Lung (tissue), 12 donors: ENCODE results near the gene PITHD1. TPM values are rescaled to one million over a fixed set of nuclear protein-coding genes. Genes with fewer than 3 reads are reported as not detected.
A peak's percentile ranks its signal among the peaks of the same experiment; 100 is the strongest.
"Not testable (repeated sequence)": the region's sequence is repeated elsewhere in the genome, so short reads cannot be mapped to it uniquely, and the experiment has no call there.

Source experiments
- ATAC-seq: fragments of 200-7000 bp; cut with Tn5 transposase; one replicate; pipeline ENCODE4 v1.9.1; 2020; ENCODE audit warnings: moderate number of reproducible peaks; ENCODE audit not compliant: insufficient read depth, low FRiP score
- DNase-seq, 3 donors: peaks; one replicate each; pipeline ENCODE4 v3.0.0-alpha.2; 2013 to 2017
- H3K27ac ChIP-seq, 2 donors: one replicate each; pipeline ENCODE4 v1.5.1; 2013; ENCODE audit warnings: mild to moderate bottlenecking in 2 of 2, moderate library complexity in 2 of 2, control low read depth in 1 of 2, inconsistent platforms in 1 of 2, low read depth in 1 of 2, low read length in 1 of 2
- H3K27me3 ChIP-seq, 3 donors: one replicate each; pipeline ENCODE4 v1.5.1; 2013; ENCODE audit warnings: low read length in 2 of 3; ENCODE audit not compliant: control insufficient read depth in 3 of 3, insufficient read depth in 3 of 3
- H3K36me3 ChIP-seq, 4 donors: one replicate each; pipeline ENCODE4 v1.5.1; 2013; ENCODE audit warnings: low read length in 4 of 4, mild to moderate bottlenecking in 1 of 4, moderate library complexity in 1 of 4; ENCODE audit not compliant: control insufficient read depth in 4 of 4, insufficient read depth in 4 of 4
- H3K4me1 ChIP-seq, 5 donors: one replicate each; pipeline ENCODE4 v1.5.1; 2013; ENCODE audit warnings: low read length in 5 of 5, mild to moderate bottlenecking in 2 of 5, moderate library complexity in 1 of 5; ENCODE audit not compliant: control insufficient read depth in 5 of 5, insufficient read depth in 5 of 5
- H3K4me3 ChIP-seq: one replicate; pipeline ENCODE4 v1.5.1; 2013; ENCODE audit warnings: mild to moderate bottlenecking, control low read depth, moderate library complexity
- H3K9ac ChIP-seq, 2 donors: one replicate each; pipeline ENCODE4 v1.5.1; 2013; ENCODE audit warnings: low read length in 2 of 2, control low read depth in 1 of 2; ENCODE audit not compliant: insufficient read depth in 1 of 2
- H3K9me3 ChIP-seq, 4 donors: one replicate each; pipeline ENCODE4 v1.5.1; 2013; ENCODE audit warnings: low read length in 3 of 4, mild to moderate bottlenecking in 1 of 4, moderate library complexity in 1 of 4; ENCODE audit not compliant: control insufficient read depth in 4 of 4, insufficient read depth in 3 of 4
- WGBS, 2 donors: extraction: QIAGEN DNeasy Blood & Tissue Kit; methylation state at CpG; one replicate each; pipeline ENCODE4 v1.1.7; 2013; 5-methylcytosine and 5-hydroxymethylcytosine counted together
- polyA plus RNA-seq, 2 donors: library from polyadenylated mRNA; stranded (reverse); fragments of 200-250 nt; gene quantifications; one replicate each; pipeline ENCODE4 v1.2.1, GENCODE V29; 2013
- total RNA-seq, 2 donors: library from RNA; depleted of rRNA in 1 of 2; stranded (reverse); fragments of >200 nt in 1 of 2; gene quantifications; one replicate each; pipeline ENCODE4 v1.2.1, GENCODE V29; 2014 to 2021
- TF ChIP-seq, protein P1 (sequence below): IDR thresholded peaks from 2 replicates; pipeline ENCODE4 v1.5.1; 2012; ENCODE audit warnings: mild to moderate bottlenecking; ENCODE audit errors: control extremely low read depth, extremely low read depth
- donor health status: control.
- donor health status: control.
- donor health status: Bipolar disorder and iron deficiency.
- donor health status: healthy.
- donor health status: DM: yes; HTN: yes; CAD: no.

PITHD1 gene
- total and polyA plus RNA-seq, 4 donors = 39.2 to 55.7 (median 47.4) TPM

- TF ChIP-seq, protein P1, sequence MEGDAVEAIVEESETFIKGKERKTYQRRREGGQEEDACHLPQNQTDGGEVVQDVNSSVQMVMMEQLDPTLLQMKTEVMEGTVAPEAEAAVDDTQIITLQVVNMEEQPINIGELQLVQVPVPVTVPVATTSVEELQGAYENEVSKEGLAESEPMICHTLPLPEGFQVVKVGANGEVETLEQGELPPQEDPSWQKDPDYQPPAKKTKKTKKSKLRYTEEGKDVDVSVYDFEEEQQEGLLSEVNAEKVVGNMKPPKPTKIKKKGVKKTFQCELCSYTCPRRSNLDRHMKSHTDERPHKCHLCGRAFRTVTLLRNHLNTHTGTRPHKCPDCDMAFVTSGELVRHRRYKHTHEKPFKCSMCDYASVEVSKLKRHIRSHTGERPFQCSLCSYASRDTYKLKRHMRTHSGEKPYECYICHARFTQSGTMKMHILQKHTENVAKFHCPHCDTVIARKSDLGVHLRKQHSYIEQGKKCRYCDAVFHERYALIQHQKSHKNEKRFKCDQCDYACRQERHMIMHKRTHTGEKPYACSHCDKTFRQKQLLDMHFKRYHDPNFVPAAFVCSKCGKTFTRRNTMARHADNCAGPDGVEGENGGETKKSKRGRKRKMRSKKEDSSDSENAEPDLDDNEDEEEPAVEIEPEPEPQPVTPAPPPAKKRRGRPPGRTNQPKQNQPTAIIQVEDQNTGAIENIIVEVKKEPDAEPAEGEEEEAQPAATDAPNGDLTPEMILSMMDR = no peak
- DNase-seq (peak; percentile 96 to 98 (median 97)), ATAC-seq (peak; percentile 90)
- 1% methylated on average over 68 to 82 of the region's 82 CpGs for WGBS, 2 donors
- Histone ChIP-seq H3K27me3 (no peaks in the 10 kb centered on the region), H3K27ac (peak within 1 kb of the TSS; percentile 89 to 97), H3K9me3 (no peaks in the 10 kb centered on the region), H3K4me1 (peaks cover 0 to 27% (median 13%) of the 10 kb centered on the region in 5 donors), H3K4me3 (peak within 1 kb of the TSS; percentile 82), H3K36me3 (peaks cover 0 to 24% (median 3%) of the 10 kb centered on the region in 4 donors), H3K9ac (peak within 1 kb of the TSS; percentile 55 to 62)
These were observed 22.5 kb downstream of the PITHD1 start, which contains the start of gene GALE for GRCh38 chr1:23800400-23801337. Gene GALE (minus strand): TSS chr1:23800754. CDS start chr1:23799007, 1,747 bp downstream.

GRCh38 chr1:23801338-23801748 lies 23.1 kb downstream of the PITHD1 start:
- peak overlapping the region; percentile 49 to 62 for H3K9ac ChIP-seq
- H3K9me3 ChIP-seq = no peaks in the 10 kb centered on the region
- ATAC-seq = no peak
- TF ChIP-seq, protein P1 = no peak
- peaks cover 0 to 22% (median 13%) of the 10 kb centered on the region in 5 donors for H3K4me1 ChIP-seq
- peak overlapping the region; percentile 58 for H3K4me3 ChIP-seq
- 29% methylated on average over 19 of the region's 19 CpGs for WGBS, 2 donors
- H3K27ac ChIP-seq = peak overlapping the region; percentile 89 to 92
- H3K36me3 ChIP-seq = peaks cover 0 to 20% (median 3%) of the 10 kb centered on the region in 4 donors
- no peaks in the 10 kb centered on the region for H3K27me3 ChIP-seq
- no peak for DNase-seq

GRCh38 chr1:23801876-23802275 lies 23.7 kb downstream of the PITHD1 start:
- H3K9me3 ChIP-seq = no peaks in the 10 kb centered on the region
- no peaks in the 10 kb centered on the region for H3K27me3 ChIP-seq
- H3K36me3 ChIP-seq = peaks cover 2 to 18% (median 4%) of the 10 kb centered on the region in 4 donors
- no peak overlapping the region for H3K4me3 ChIP-seq
- 67 to 77% methylated on average over 10 of the region's 10 CpGs for WGBS, 2 donors
- peaks cover 0 to 22% (median 13%) of the 10 kb centered on the region in 5 donors for H3K4me1 ChIP-seq
- H3K27ac ChIP-seq = peak overlapping the region in 1 of 2 donors; percentile 0
- DNase-seq = no peak
- TF ChIP-seq, protein P1 = no peak
- ATAC-seq = no peak
- no peak overlapping the region for H3K9ac ChIP-seq

GRCh38 chr1:23802809-23803342 lies 24.7 kb downstream of the PITHD1 start:
- peaks cover 0 to 22% (median 13%) of the 10 kb centered on the region in 5 donors for H3K4me1 ChIP-seq
- not testable (repeated sequence) for ATAC-seq, H3K9me3 ChIP-seq, H3K4me3 ChIP-seq, H3K27ac ChIP-seq, DNase-seq, H3K27me3 ChIP-seq, H3K9ac ChIP-seq
- WGBS, 2 donors = 91 to 93% methylated on average over 7 of the region's 7 CpGs
- H3K36me3 ChIP-seq = peaks cover under 1 to 14% (median 3%) of the 10 kb centered on the region in 4 donors
